Activated CD4-positive, alpha-beta memory T cell treated with anti-CD3 and anti-CD28 coated beads, Interleukin-2, amount 10 ng/mL, durations not matched to agents 7 days and 5 days (primary cell): ENCODE measurements around the gene CEP78. TPM values are rescaled to one million over a fixed set of nuclear protein-coding genes. Genes with fewer than 3 reads are reported as not detected.

ENCODE experiments used
- CTCF ChIA-PET: fragments of 350-600 bp; sonication (Branson Sonifier 250); formaldehyde crosslinking; loops from one replicate; lab custom pipeline; 2021; ENCODE audit warnings: antibody characterized with exemption, inconsistent platforms; lab: Charles Lee
- POLR2A ChIA-PET: fragments of 350-600 bp; sonication (Branson Sonifier 250); formaldehyde crosslinking; loops from one replicate; lab custom pipeline; 2021; ENCODE audit warnings: antibody characterized with exemption; lab: Charles Lee
- DNase-seq: peaks from one replicate; pipeline ENCODE4 v3.0.0-alpha.2; 2020
- H3K27ac Mint-ChIP-seq: one replicate; pipeline ENCODE4 v1.8.0; 2021; ENCODE audit warnings: mild to moderate bottlenecking, mixed read lengths
- H3K27me3 Mint-ChIP-seq: one replicate; pipeline ENCODE4 v1.8.0; 2021; ENCODE audit warnings: mixed read lengths
- H3K36me3 Mint-ChIP-seq: one replicate; pipeline ENCODE4 v1.8.0; 2021; ENCODE audit warnings: low read depth, mixed read lengths
- H3K4me1 Mint-ChIP-seq: one replicate; pipeline ENCODE4 v1.8.0; 2021; ENCODE audit warnings: mixed read lengths
- H3K4me3 Mint-ChIP-seq: one replicate; pipeline ENCODE4 v1.8.0; 2021; ENCODE audit warnings: mild to moderate bottlenecking, mixed read lengths
- H3K9me3 Mint-ChIP-seq: one replicate; pipeline ENCODE4 v1.8.0; 2021; ENCODE audit warnings: mixed read lengths
- total RNA-seq, 2 experiments: library from RNA; stranded (reverse); gene quantifications; one replicate each; pipeline ENCODE4 v1.2.3, GENCODE V29; 2021

CEP78 gene
- total RNA-seq, 2 experiments from 2014 or later: 41.8 to 44.3 TPM

GRCh38 chr9:78303377-78304062 is 67.6 kb downstream of the CEP78 start:
- CTCF ChIA-PET: no interaction called here

GRCh38 chr9:78304357-78304756 is 68.5 kb downstream of the CEP78 start:
- Mint-ChIP-seq H3K36me3 (peaks cover 76% of the 10 kb centered on the region), H3K4me3 (no peak overlapping the region), H3K27ac (no peak overlapping the region), H3K27me3 (no peaks in the 10 kb centered on the region), H3K9me3 (no peaks in the 10 kb centered on the region), H3K4me1 (peaks cover 17% of the 10 kb centered on the region)
- ChIA-PET CTCF (no interaction called here), POLR2A (interaction anchor here (1.3 to 2.2 kb wide), 2 partner anchors 8 to 10 kb away, joined by 3 to 11 read pairs; partner anchors contain the start of gene PSAT1)
- no peak for DNase-seq

More at GRCh38 chr9:78303377-78304062, 67.6 kb downstream of the CEP78 start:
- Mint-ChIP-seq H3K27ac (no peak overlapping the region), H3K4me3 (no peak overlapping the region), H3K36me3 (peaks cover 76% of the 10 kb centered on the region), H3K9me3 (no peaks in the 10 kb centered on the region), H3K4me1 (peaks cover 24% of the 10 kb centered on the region), H3K27me3 (no peaks in the 10 kb centered on the region)
- POLR2A ChIA-PET: interaction anchor here (1.3 to 2.2 kb wide), 2 partner anchors 7 to 10 kb away, joined by 3 to 11 read pairs; partner anchors contain the start of gene PSAT1
- no peak for DNase-seq

- Mint-ChIP-seq H3K36me3 (peaks cover 79% of the 10 kb centered on the region), H3K4me3 (no peak overlapping the region), H3K27me3 (no peaks in the 10 kb centered on the region), H3K4me1 (peaks cover 6% of the 10 kb centered on the region), H3K27ac (no peak overlapping the region), H3K9me3 (no peaks in the 10 kb centered on the region)
- DNase-seq: no peak
- ChIA-PET CTCF (no interaction called here), POLR2A (no interaction called here)
Measured at GRCh38 chr9:78306222-78307076, 70.6 kb downstream of the CEP78 start.

GRCh38 chr9:78307360-78307759 is 71.5 kb downstream of the CEP78 start:
- CTCF ChIA-PET: no interaction called here
- Mint-ChIP-seq H3K27ac (no peak overlapping the region), H3K4me3 (no peak overlapping the region), H3K9me3 (no peaks in the 10 kb centered on the region), H3K27me3 (no peaks in the 10 kb centered on the region), H3K4me1 (peaks cover 4% of the 10 kb centered on the region), H3K36me3 (peaks cover 78% of the 10 kb centered on the region)
- POLR2A ChIA-PET: no interaction called here
- DNase-seq: no peak

GRCh38 chr9:78309066-78309465 is 73.2 kb downstream of the CEP78 start:
- ChIA-PET POLR2A (interaction anchor here (1.4 kb wide), 1 partner anchor 12 kb away, joined by 4 read pairs; the partner anchor contains the start of gene PSAT1), CTCF (no interaction called here)
- Mint-ChIP-seq H3K9me3 (no peaks in the 10 kb centered on the region), H3K4me1 (no peaks in the 10 kb centered on the region), H3K27ac (no peak overlapping the region), H3K36me3 (peaks cover 68% of the 10 kb centered on the region), H3K4me3 (no peak overlapping the region), H3K27me3 (no peaks in the 10 kb centered on the region)
- no peak for DNase-seq

- Mint-ChIP-seq H3K4me3 (no peak overlapping the region), H3K36me3 (peaks cover 67% of the 10 kb centered on the region)
- CTCF ChIA-PET: no interaction called here
Measured at GRCh38 chr9:78311075-78311474, 75.2 kb downstream of the CEP78 start.

GRCh38 chr9:78311886-78312524 is 76.1 kb downstream of the CEP78 start:
- Mint-ChIP-seq H3K9me3 (no peaks in the 10 kb centered on the region), H3K4me1 (no peaks in the 10 kb centered on the region), H3K36me3 (peaks cover 69% of the 10 kb centered on the region), H3K27me3 (no peaks in the 10 kb centered on the region), H3K4me3 (no peak overlapping the region), H3K27ac (no peak overlapping the region)
- no peak for DNase-seq
- POLR2A ChIA-PET: interaction anchor here (4.0 kb wide), 1 partner anchor 14 kb away, joined by 18 read pairs; the partner anchor contains the start of gene PSAT1
- CTCF ChIA-PET: no interaction called here

More at GRCh38 chr9:78311075-78311474, 75.2 kb downstream of the CEP78 start:
- POLR2A ChIA-PET: interaction anchor here (0.7 kb wide), 1 partner anchor 14 kb away, joined by 3 read pairs; the partner anchor contains the start of gene PSAT1
- Mint-ChIP-seq H3K27ac (no peak overlapping the region), H3K27me3 (no peaks in the 10 kb centered on the region), H3K9me3 (no peaks in the 10 kb centered on the region), H3K4me1 (no peaks in the 10 kb centered on the region)
- DNase-seq: no peak

GRCh38 chr9:78314550-78314949 is 78.7 kb downstream of the CEP78 start:
- POLR2A ChIA-PET: interaction anchor here (1.0 to 4.0 kb wide), 2 partner anchors 11 to 17 kb away, joined by 3 to 18 read pairs; partner anchors contain the start of gene PSAT1
- no peak overlapping the region for H3K27ac Mint-ChIP-seq
- no peaks in the 10 kb centered on the region for H3K4me1 Mint-ChIP-seq
- H3K27me3 Mint-ChIP-seq: no peaks in the 10 kb centered on the region
- no peak overlapping the region for H3K4me3 Mint-ChIP-seq
- DNase-seq: no peak
- H3K9me3 Mint-ChIP-seq: no peaks in the 10 kb centered on the region
- CTCF ChIA-PET: no interaction called here
- H3K36me3 Mint-ChIP-seq: peaks cover 72% of the 10 kb centered on the region

- Mint-ChIP-seq H3K4me3 (no peak overlapping the region), H3K27ac (no peak overlapping the region), H3K9me3 (no peaks in the 10 kb centered on the region), H3K36me3 (peaks cover 72% of the 10 kb centered on the region), H3K27me3 (no peaks in the 10 kb centered on the region), H3K4me1 (no peaks in the 10 kb centered on the region)
- CTCF ChIA-PET: interaction anchor here (1.8 kb wide), 1 partner anchor 54 kb away, joined by 7 read pairs; no protein-coding TSS in a partner anchor
- POLR2A ChIA-PET: interaction anchor here (1.7 to 4.0 kb wide), 2 partner anchors 9 to 17 kb away, joined by 5 to 18 read pairs; partner anchors contain the start of gene PSAT1
- peak; percentile 0 for DNase-seq
Measured at GRCh38 chr9:78314953-78315870, 79.3 kb downstream of the CEP78 start.

GRCh38 chr9:78316166-78316892 is 80.5 kb downstream of the CEP78 start:
- no peak for DNase-seq
- Mint-ChIP-seq H3K4me3 (no peak overlapping the region), H3K27me3 (no peaks in the 10 kb centered on the region), H3K9me3 (no peaks in the 10 kb centered on the region), H3K27ac (no peak overlapping the region), H3K4me1 (no peaks in the 10 kb centered on the region), H3K36me3 (peaks cover 75% of the 10 kb centered on the region)
- CTCF ChIA-PET: interaction anchor here (1.8 kb wide), 1 partner anchor 53 kb away, joined by 7 read pairs; no protein-coding TSS in a partner anchor
- POLR2A ChIA-PET: interaction anchor here (1.7 to 4.0 kb wide), 2 partner anchors 8 to 19 kb away, joined by 5 to 18 read pairs; partner anchors contain the start of gene PSAT1
